ENCODE measurements around the gene ESRRG. TPM values are rescaled to one million over a fixed set of nuclear protein-coding genes. Genes with fewer than 3 reads are reported as not detected.

The ESRRG gene
- total RNA-seq, 1 donor from 2014 or later: 3.8 TPM

DNA sequence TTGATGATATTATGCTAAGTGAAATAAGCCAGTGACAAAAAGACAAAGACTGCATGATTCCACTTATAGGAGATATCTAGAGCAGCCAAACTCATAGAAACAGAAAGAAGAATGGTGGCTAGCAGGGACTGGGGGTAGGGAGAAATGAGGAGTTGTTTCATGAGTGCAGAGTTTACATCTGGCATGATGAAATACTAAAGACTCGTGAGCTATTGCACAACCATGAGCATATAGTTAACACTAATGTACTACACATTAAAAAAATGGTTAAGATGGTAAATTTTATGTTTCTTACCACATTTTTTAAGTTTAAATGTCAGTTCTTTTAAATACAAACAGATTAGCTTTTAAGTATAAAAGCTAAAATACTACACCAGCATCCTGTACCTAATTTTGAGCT, 57.8 kb downstream of the ESRRG start:
- TF ChIP-seq, protein P1, sequence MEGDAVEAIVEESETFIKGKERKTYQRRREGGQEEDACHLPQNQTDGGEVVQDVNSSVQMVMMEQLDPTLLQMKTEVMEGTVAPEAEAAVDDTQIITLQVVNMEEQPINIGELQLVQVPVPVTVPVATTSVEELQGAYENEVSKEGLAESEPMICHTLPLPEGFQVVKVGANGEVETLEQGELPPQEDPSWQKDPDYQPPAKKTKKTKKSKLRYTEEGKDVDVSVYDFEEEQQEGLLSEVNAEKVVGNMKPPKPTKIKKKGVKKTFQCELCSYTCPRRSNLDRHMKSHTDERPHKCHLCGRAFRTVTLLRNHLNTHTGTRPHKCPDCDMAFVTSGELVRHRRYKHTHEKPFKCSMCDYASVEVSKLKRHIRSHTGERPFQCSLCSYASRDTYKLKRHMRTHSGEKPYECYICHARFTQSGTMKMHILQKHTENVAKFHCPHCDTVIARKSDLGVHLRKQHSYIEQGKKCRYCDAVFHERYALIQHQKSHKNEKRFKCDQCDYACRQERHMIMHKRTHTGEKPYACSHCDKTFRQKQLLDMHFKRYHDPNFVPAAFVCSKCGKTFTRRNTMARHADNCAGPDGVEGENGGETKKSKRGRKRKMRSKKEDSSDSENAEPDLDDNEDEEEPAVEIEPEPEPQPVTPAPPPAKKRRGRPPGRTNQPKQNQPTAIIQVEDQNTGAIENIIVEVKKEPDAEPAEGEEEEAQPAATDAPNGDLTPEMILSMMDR (IDR thresholded peaks at IDR 0.05; ENCODE audit: unreplicated experiment): no peak
- Mint-ChIP-seq H3K27ac (ENCODE audit: unreplicated experiment) (no peak overlapping the region), H3K9me3 (ENCODE audit: unreplicated experiment) (no peaks in the 10 kb centered on the region), H3K27me3 (ENCODE audit: unreplicated experiment) (peaks cover 3% of the 10 kb centered on the region), H3K4me3 (ENCODE audit: unreplicated experiment) (no peak overlapping the region), H3K36me3 (ENCODE audit: low read depth, unreplicated experiment) (no peaks in the 10 kb centered on the region), H3K4me1 (ENCODE audit: unreplicated experiment) (no peaks in the 10 kb centered on the region)
- DNase-seq (ENCODE audit: low spot score): no peak

DNA sequence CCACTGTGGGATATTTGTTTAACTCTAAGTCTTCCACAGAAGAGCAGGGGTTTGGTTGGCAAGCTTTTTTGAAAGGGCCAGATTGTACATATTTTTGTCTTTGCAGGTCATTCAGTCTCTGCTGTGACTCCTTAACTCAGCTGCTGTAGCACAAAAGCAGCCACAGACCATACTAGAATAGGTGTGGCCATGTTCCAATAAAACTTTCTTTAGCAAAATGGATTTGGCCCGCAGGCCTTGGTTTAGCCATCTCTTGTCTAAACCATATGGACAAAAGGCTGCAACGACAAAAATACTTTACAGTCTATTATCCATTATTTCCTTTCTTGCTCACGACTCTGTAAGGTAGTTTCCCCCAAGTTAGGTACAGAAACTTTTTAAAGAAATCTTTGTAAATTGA, 60.5 kb downstream of the ESRRG start:
- Mint-ChIP-seq H3K36me3 (ENCODE audit: low read depth, unreplicated experiment) (no peaks in the 10 kb centered on the region), H3K9me3 (ENCODE audit: unreplicated experiment) (no peaks in the 10 kb centered on the region), H3K27me3 (ENCODE audit: unreplicated experiment) (peaks cover 3% of the 10 kb centered on the region), H3K4me1 (ENCODE audit: unreplicated experiment) (no peaks in the 10 kb centered on the region), H3K4me3 (ENCODE audit: unreplicated experiment) (no peak overlapping the region), H3K27ac (ENCODE audit: unreplicated experiment) (no peak overlapping the region)
- DNase-seq (ENCODE audit: low spot score): no peak
- TF ChIP-seq, protein P1 (IDR thresholded peaks at IDR 0.05; ENCODE audit: unreplicated experiment): no peak

DNA sequence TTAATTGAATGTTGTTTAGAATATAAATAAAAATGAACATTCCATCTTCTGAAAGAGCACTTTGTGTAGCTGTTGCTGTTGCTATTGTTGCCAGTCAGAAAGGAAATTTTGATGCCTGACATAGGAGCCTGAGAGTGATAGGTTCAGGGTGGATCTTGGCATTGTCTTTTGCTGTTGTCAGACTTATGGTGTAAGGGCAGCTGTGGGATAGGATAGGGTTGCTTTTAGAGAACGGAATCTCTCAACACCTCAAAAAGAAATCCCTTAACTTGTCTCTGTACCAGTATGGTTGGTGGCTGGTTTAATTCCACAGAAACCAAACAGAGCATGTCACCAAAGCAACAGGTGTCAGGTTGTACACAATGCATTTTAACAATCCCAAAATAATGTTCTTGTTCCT, 62.7 kb downstream of the ESRRG start:
- TF ChIP-seq, protein P1 (IDR thresholded peaks at IDR 0.05; ENCODE audit: unreplicated experiment): no peak
- no peak overlapping the region for H3K27ac Mint-ChIP-seq (ENCODE audit: unreplicated experiment)
- H3K27me3 Mint-ChIP-seq (ENCODE audit: unreplicated experiment): peaks cover 3% of the 10 kb centered on the region
- no peaks in the 10 kb centered on the region for H3K9me3 Mint-ChIP-seq (ENCODE audit: unreplicated experiment)
- no peaks in the 10 kb centered on the region for H3K36me3 Mint-ChIP-seq (ENCODE audit: low read depth, unreplicated experiment)
- H3K4me1 Mint-ChIP-seq (ENCODE audit: unreplicated experiment): no peaks in the 10 kb centered on the region
- no peak overlapping the region for H3K4me3 Mint-ChIP-seq (ENCODE audit: unreplicated experiment)
- DNase-seq (ENCODE audit: low spot score): no peak

DNA sequence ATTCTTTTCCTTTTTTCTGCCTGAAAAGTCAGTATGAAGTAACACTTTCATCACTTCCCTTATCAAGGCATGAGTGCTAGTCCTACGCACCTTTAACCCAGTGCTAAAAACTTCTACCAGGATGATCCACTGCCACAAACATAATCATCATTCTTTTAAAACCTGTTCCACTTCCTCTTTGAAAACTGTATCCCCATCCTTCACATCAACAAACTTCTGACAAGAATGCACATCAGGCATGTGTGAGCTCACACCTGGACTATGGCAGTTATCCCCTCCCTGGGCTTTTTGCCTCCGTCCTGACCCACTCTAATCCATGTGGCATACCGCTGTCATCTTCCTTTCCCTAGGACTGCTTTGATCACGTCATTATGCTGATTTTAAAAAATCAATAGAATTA, 70.2 kb downstream of the ESRRG start:
- Mint-ChIP-seq H3K27me3 (ENCODE audit: unreplicated experiment) (no peaks in the 10 kb centered on the region), H3K4me1 (ENCODE audit: unreplicated experiment) (no peaks in the 10 kb centered on the region), H3K9me3 (ENCODE audit: unreplicated experiment) (no peaks in the 10 kb centered on the region), H3K36me3 (ENCODE audit: low read depth, unreplicated experiment) (no peaks in the 10 kb centered on the region), H3K4me3 (ENCODE audit: unreplicated experiment) (no peak overlapping the region), H3K27ac (ENCODE audit: unreplicated experiment) (no peak overlapping the region)
- no peak for DNase-seq (ENCODE audit: low spot score)
- TF ChIP-seq, protein P1 (IDR thresholded peaks at IDR 0.05; ENCODE audit: unreplicated experiment): no peak

DNA sequence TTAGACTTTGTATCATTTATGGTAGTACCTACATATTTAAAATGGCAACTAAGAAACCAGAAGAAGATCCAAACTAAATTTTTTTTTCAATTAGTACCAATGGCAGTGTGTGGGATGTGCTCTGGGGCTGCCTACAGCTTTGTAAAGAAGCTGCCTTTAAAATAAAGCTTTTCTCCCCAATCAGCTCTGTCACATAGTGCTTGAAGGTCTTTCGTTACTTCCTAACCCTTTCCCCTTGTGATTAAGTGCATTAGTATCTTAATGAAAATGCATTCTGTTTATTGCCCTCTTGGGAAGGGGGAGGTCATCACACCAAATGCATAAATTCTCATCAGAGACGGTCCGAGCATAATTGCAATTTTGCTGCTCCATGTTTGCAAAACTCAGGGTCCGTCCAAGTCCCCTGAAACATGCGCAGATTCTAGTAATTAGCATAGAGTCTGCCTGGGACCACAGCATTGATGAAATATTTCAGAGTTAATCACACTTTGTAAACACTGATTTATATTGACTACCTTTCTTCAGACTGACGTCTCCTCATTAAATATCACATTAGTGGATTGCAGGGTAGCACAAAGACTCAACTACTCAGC, 71.3 kb downstream of the ESRRG start:
- Mint-ChIP-seq H3K36me3 (ENCODE audit: low read depth, unreplicated experiment) (no peaks in the 10 kb centered on the region), H3K4me3 (ENCODE audit: unreplicated experiment) (no peak overlapping the region), H3K9me3 (ENCODE audit: unreplicated experiment) (no peaks in the 10 kb centered on the region), H3K4me1 (ENCODE audit: unreplicated experiment) (no peaks in the 10 kb centered on the region), H3K27me3 (ENCODE audit: unreplicated experiment) (no peaks in the 10 kb centered on the region), H3K27ac (ENCODE audit: unreplicated experiment) (no peak overlapping the region)
- DNase-seq (ENCODE audit: low spot score): no peak
- TF ChIP-seq, protein P1 (IDR thresholded peaks at IDR 0.05; ENCODE audit: unreplicated experiment): no peak

Data from endothelial cell (in vitro differentiated cells).